22Rv1 (cell line): ENCODE data around the gene MSI1.

ENCODE experiments used
- CTCF ChIP-seq: fragments of 450-650 bp; IDR thresholded peaks from 2 replicates; pipeline ENCODE4 v1.5.1; 2017; ENCODE audit warnings: mild to moderate bottlenecking
- ZFX ChIP-seq: fragments of 450-650 bp; IDR thresholded peaks from 2 replicates; pipeline ENCODE4 v1.6.1; 2017; ENCODE audit warnings: antibody characterized with exemption, borderline replicate concordance

GRCh38 chr12:120343692-120344091 lies 25.3 kb downstream of the MSI1 start:
- TF ChIP-seq CTCF (no peak), ZFX (no peak)
